Ovary (tissue), 9 donors: ENCODE results near the gene CYP4F12. TPM values are rescaled to one million over a fixed set of nuclear protein-coding genes. Genes with fewer than 3 reads are reported as not detected.
"Not testable (repeated sequence)": the region's sequence is repeated elsewhere in the genome, so short reads cannot be mapped to it uniquely, and the experiment has no call there.

Experiments used
- DNase-seq, 5 donors: peaks; one replicate each; pipeline ENCODE4 v3.0.0-alpha.2; 2019 to 2020
- H3K27ac ChIP-seq, 2 donors: fragments of 200-600 bp; one replicate each; pipeline versions ENCODE4 v1.5.1 to v1.8.0; 2019 to 2022
- H3K27me3 ChIP-seq: fragments of 200-600 bp; one replicate; pipeline ENCODE4 v1.8.0; 2022
- H3K36me3 ChIP-seq: fragments of 200-600 bp; sonication (generic); one replicate; pipeline ENCODE4 v1.5.1; 2019
- H3K4me1 ChIP-seq: one replicate; pipeline ENCODE4 v1.8.1; 2013; ENCODE audit warnings: mild to moderate bottlenecking, moderate library complexity; ENCODE audit not compliant: insufficient read depth
- H3K4me3 ChIP-seq: fragments of 200-600 bp; sonication (generic); one replicate; pipeline ENCODE4 v1.5.1; 2017
- H3K9me3 ChIP-seq, 2 donors: fragments of 200-600 bp in 1 of 2; sonication (generic) in 1 of 2; one replicate each; pipeline versions ENCODE4 v1.5.1 to v1.8.1; 2013 to 2019; ENCODE audit warnings: mild to moderate bottlenecking in 1 of 2, moderate library complexity in 1 of 2
- EP300 ChIP-seq: sonication (generic); formaldehyde crosslinking; IDR thresholded peaks from one replicate; pipeline ENCODE4 v1.6.1; 2017; ENCODE audit warnings: antibody characterized with exemption
- POLR2A ChIP-seq: fragments of 450-650 bp; IDR thresholded peaks from one replicate; pipeline ENCODE4 v1.6.1; 2017; ENCODE audit warnings: antibody characterized with exemption, mild to moderate bottlenecking, moderate library complexity
- WGBS, 3 donors: extraction: QIAGEN DNeasy Blood & Tissue Kit in 1 of 3; methylation state at CpG; one replicate each; pipeline versions ENCODE4 v1.1.5 to v1.1.7; 2013 to 2017; 5-methylcytosine and 5-hydroxymethylcytosine counted together
- intact Hi-C, 4 donors: fragments of 100-400 bp; cut with DNase I; formaldehyde crosslinking; loops; one replicate each; pipeline versions ENCODE4 v1.11.0 to v1.15.1; 2022 to 2023
- polyA plus RNA-seq, 2 donors: library from polyadenylated mRNA; stranded (reverse); fragments of 200-250 nt in 1 of 2; fragments of 350-450 nt in 1 of 2; fragmentation: Illumina TruSeq in 1 of 2; extraction: RNeasy Lipid Tissue Mini Kit (QIAGEN cat#74804) in 1 of 2; gene quantifications; one replicate each; pipeline ENCODE4 v1.2.3, GENCODE V29; 2013 to 2014
- total RNA-seq, 7 donors: library from RNA; depleted of rRNA in 2 of 7; stranded (reverse); fragments of >200 nt in 2 of 7; fragmentation: NEBNext Ultra II Directional in 3 of 7; extraction: Animal tissue kit (Norgen Biotek cat#: 25700) in 3 of 7; gene quantifications; one replicate each; pipeline versions ENCODE4 v1.1.0 to v1.2.4, GENCODE V29; 2016 to 2023
- TF ChIP-seq, protein P1 (sequence below), 3 donors: fragments of 450-650 bp in 2 of 3; fragments of 200-600 bp in 1 of 3; IDR thresholded peaks; one replicate each; pipeline versions ENCODE4 v1.5.1 to v1.8.0; 2016 to 2022; ENCODE audit warnings: antibody characterized with exemption in 3 of 3, mild to moderate bottlenecking in 1 of 3
- donor health status: DM: no; HTN: no; CAD: no; lungs with moderate emphysema.
- donor health status: DM: no; HTN: no; CAD: no.
- donor health status: Bipolar disorder and iron deficiency.
- donor health status: DM: yes; HTN: yes; CAD: no.
- donor health status: DM: no; HTN: no; CAD: no.
- donor health status: DM: yes; HTN: yes; CAD: no.

CYP4F12 gene
- total and polyA plus RNA-seq, 9 donors: 2.7 to 14.1 (median 8.9) TPM

DNA sequence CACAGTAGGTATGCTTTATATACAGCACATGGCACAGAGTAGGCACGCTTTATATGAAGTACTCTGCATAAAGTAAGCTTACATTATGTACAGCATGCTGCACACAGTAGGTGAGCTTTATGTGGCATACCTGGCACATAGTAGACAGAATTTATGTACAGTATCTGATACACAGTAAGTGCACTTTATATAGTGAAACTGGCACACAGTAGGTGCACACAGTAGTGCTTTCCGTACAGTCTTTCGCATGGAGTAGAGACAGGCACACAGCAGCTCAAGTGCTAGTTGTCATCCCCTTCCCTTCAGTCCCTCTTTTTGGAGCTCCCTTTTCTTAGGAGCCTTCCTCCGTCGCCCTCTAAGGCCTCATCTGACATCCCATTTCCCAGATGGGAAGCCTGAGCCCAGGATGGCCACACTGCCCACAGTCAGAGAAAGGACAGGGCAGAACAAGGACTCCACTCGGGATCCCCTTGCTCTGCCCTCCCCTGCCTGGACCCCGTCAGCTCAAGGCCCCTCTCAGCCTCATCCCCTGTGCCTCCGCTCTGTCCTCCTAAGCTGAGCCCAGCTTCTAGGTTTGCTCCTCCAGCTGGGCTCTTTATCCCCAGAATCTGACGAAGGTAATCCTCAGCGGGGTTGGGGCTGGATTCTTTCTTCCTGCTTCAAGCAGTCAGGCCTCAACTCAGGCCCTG, 852 bp upstream of the CYP4F12 start:
- DNase-seq: no peak
- Histone ChIP-seq H3K36me3 (no peaks in the 10 kb centered on the region), H3K4me1 (peaks cover 2% of the 10 kb centered on the region), H3K9me3 (no peaks in the 10 kb centered on the region), H3K27me3 (no peaks in the 10 kb centered on the region), H3K4me3 (no peak overlapping the region), H3K27ac (peak overlapping the region in 1 of 2 donors; percentile 59)
- WGBS, 3 donors: 41 to 49% (median 45%) methylated on average over 10 of the region's 10 CpGs
- intact Hi-C loops: no loop called here
- TF ChIP-seq POLR2A (no peak), EP300 (no peak)
- TF ChIP-seq, protein P1, sequence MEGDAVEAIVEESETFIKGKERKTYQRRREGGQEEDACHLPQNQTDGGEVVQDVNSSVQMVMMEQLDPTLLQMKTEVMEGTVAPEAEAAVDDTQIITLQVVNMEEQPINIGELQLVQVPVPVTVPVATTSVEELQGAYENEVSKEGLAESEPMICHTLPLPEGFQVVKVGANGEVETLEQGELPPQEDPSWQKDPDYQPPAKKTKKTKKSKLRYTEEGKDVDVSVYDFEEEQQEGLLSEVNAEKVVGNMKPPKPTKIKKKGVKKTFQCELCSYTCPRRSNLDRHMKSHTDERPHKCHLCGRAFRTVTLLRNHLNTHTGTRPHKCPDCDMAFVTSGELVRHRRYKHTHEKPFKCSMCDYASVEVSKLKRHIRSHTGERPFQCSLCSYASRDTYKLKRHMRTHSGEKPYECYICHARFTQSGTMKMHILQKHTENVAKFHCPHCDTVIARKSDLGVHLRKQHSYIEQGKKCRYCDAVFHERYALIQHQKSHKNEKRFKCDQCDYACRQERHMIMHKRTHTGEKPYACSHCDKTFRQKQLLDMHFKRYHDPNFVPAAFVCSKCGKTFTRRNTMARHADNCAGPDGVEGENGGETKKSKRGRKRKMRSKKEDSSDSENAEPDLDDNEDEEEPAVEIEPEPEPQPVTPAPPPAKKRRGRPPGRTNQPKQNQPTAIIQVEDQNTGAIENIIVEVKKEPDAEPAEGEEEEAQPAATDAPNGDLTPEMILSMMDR (IDR thresholded peaks at IDR 0.05): no peak

DNA sequence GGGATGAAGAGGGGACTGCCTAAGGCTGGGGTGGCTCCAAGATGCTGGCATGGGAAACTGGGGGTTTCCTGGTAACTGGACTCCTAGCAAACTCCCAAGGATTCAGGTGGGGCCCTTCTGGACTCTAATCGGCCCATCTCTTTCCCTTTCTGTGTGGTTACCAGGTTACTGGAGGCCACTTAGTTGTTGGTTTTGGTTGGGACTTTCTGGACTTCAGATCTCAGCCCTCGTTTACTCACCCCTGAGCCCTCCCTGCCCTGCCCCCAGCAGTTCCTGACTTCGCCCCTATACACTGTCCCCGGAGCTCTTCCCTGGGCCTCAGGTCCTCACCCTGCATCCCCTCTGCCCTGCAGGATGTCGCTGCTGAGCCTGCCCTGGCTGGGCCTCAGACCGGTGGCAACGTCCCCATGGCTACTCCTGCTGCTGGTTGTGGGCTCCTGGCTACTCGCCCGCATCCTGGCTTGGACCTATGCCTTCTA, 328 bp downstream of the CYP4F12 start:
- Histone ChIP-seq H3K4me3 (no peak overlapping the region), H3K36me3 (no peaks in the 10 kb centered on the region), H3K9me3 (no peaks in the 10 kb centered on the region), H3K27ac (peak overlapping the region in 1 of 2 donors; percentile 59), H3K27me3 (no peaks in the 10 kb centered on the region), H3K4me1 (peaks cover 2% of the 10 kb centered on the region)
- TF ChIP-seq, protein P1 (IDR thresholded peaks at IDR 0.05): no peak
- TF ChIP-seq EP300 (no peak), POLR2A (no peak)
- DNase-seq: peak in 1 of 5 donors; percentile 21
- WGBS, 3 donors: 30 to 36% (median 36%) methylated on average over 9 of the region's 9 CpGs
- intact Hi-C loops: no loop called here

DNA sequence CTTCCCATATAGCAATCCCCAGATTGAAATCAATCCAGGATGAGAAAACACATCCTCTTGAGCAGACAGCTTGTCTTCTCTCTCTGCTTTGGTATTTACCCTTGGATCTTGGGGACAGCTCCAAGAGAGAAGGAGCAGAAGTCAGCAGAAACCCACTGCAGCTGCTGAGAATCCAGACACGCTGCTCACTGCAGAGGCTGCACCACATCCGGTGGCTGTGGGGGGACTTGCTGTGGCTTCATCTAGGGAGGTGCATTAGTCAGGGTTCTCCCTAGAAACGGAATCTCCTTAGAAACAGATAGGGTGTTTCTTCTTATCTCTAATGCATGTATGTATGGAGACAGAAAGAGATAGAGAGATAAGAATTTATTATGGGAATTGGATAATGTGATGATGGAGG, 2.7 kb downstream of the CYP4F12 start:
- Histone ChIP-seq H3K36me3 (no peaks in the 10 kb centered on the region), H3K4me1 (peaks cover 2% of the 10 kb centered on the region), H3K4me3 (no peak overlapping the region), H3K27me3 (no peaks in the 10 kb centered on the region), H3K9me3 (no peaks in the 10 kb centered on the region), H3K27ac (no peak overlapping the region)
- 21 to 41% (median 38%) methylated on average over 3 of the region's 3 CpGs for WGBS, 3 donors
- intact Hi-C loops: no loop called here
- no peak for DNase-seq
- TF ChIP-seq, protein P1 (IDR thresholded peaks at IDR 0.05): no peak
- TF ChIP-seq EP300 (no peak), POLR2A (no peak)

DNA sequence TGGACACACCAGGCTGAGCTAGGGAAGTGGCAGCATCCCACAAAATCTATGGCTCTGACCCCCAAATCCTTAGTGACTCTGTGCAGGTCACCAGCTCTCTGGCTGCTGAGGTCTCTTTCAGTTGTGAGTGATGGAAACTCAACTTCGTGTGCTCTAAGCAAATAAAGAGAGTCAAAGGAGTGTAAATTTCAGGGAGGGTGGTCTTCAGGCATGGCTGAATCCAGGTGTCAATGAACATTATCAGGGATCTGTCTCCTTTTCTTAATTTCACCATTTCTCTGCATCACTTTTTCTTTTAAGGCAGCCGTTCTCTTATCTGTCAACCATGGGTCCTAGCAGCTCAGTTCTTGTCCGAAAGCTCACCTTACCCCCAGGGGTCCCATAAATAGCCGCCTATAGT, 6.2 kb downstream of the CYP4F12 start:
- no peak overlapping the region for H3K4me3 ChIP-seq
- DNase-seq: no peak
- no peaks in the 10 kb centered on the region for H3K27me3 ChIP-seq
- no peaks in the 10 kb centered on the region for H3K36me3 ChIP-seq
- H3K27ac ChIP-seq: no peak overlapping the region
- 15 to 21% (median 16%) methylated on average over 4 of the region's 4 CpGs for WGBS, 3 donors
- intact Hi-C loops: no loop called here
- no peaks in the 10 kb centered on the region for H3K4me1 ChIP-seq
- no peak for TF ChIP-seq POLR2A
- TF ChIP-seq, protein P1 (IDR thresholded peaks at IDR 0.05): no peak
- no peaks in the 10 kb centered on the region for H3K9me3 ChIP-seq

DNA sequence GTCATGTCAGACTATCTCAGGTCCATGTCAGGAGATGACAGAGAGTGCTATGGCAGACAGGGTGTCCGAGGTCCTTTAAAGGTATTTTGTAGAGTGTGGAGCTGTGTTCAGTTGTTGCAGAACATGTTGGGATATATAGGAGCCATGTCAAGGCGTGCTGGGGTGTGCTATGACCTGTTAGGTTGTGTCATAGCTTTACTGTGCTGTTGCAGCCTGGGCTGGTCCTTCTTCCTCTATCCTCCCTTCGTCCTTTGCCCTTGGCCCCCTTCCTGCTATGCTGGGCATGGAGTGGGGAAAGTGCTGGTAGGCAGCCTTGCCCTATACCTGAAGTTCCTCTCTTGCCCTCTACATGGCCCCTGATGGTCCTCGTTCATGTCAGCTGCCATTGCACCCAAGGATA, 7.0 kb downstream of the CYP4F12 start:
- H3K36me3 ChIP-seq: not testable (repeated sequence)
- WGBS, 3 donors: 51 to 57% (median 51%) methylated on average over 4 of the region's 4 CpGs

More for the DNA sequence above, 7.0 kb downstream of the CYP4F12 start:
- H3K27me3 ChIP-seq, H3K9me3 ChIP-seq, DNase-seq, intact Hi-C loops, H3K4me3 ChIP-seq, H3K4me1 ChIP-seq, H3K27ac ChIP-seq: not testable (repeated sequence)
